Kidney tubule cell (primary cell): ENCODE data around the gene DAAM1.

Source experiments
- DNase-seq: peaks from one replicate; pipeline ENCODE4 v3.0.0-alpha.2; 2018; ENCODE audit warnings: low spot score

Gene DAAM1

GRCh38 chr14:59363531-59364226, 175.2 kb downstream of the DAAM1 start:
- peak; percentile 21 for DNase-seq

DNA sequence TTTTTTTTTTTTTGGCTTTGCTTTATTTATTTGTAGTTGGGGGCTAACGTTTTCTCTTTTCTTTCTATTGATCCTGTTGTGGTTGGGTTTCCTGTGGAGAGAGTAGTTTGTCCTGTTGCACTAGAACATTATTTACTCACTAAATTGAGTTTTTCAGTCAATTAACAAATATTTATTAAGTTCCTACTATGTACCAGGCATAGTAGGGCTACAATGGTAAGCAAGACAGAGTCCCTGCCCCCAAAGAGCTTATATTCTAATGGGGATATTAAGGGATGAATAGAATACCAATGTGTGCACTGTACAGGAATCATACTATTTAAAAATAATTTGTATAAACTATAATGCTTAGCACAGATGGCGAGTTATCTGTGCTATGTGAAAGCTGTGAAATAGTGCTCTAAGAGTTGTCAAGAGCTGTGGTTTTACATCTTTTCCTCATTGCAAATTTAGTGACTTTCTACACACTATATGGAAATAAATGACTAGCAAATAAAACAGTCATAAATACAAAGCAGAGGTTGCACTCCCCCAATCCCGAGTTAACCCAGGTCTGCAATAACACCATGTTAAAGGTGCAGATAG, 181.8 kb downstream of the DAAM1 start:
- no peak for DNase-seq

DNA sequence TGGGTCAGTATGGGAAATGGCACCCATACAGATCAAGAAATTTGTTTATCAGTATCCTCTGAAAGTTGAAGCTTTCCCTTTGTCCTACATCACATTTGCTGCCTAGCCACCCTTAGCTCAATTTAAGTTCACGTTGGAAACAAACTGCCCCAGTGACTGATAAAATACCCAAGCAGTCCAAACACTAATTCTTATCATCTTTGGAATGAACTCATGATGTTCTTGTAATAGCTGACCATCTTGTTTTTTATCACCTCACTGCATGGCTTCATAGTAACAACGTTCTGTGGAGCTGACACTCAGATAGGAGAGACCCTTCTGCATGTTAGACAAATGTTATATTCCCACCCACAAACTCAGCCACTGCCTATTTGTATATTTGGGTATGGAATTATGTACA, 183.3 kb downstream of the DAAM1 start:
- DNase-seq: no peak

GRCh38 chr14:59374048-59374447, 185.6 kb downstream of the DAAM1 start:
- no peak for DNase-seq

- DNase-seq: no peak
Measured at GRCh38 chr14:59376686-59377085, 188.2 kb downstream of the DAAM1 start.

- no peak for DNase-seq
Measured at GRCh38 chr14:59377491-59377890, 189.0 kb downstream of the DAAM1 start.

GRCh38 chr14:59377991-59378601, 189.6 kb downstream of the DAAM1 start:
- no peak for DNase-seq

GRCh38 chr14:59389936-59390335, 201.5 kb downstream of the DAAM1 start:
- no peak for DNase-seq

DNA sequence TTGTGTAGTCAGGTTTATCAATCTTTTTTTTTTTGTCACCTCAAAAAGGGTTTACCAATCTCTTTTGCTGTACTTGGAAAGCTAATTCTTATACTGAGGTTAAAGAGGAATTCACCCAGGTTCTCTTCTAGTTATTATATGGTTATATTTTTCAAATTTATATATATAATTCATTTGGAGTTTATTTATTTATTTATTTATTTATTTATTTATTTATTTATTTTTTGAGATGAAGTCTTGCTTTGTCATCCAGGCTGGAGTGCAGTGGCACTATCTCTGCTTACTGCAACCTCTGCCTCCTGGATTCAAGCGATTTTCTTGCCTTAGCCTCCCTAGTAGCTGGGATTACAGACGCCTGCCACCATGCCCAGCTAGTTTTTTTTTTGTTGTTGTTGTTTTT, 202.9 kb downstream of the DAAM1 start:
- no peak for DNase-seq

DNA sequence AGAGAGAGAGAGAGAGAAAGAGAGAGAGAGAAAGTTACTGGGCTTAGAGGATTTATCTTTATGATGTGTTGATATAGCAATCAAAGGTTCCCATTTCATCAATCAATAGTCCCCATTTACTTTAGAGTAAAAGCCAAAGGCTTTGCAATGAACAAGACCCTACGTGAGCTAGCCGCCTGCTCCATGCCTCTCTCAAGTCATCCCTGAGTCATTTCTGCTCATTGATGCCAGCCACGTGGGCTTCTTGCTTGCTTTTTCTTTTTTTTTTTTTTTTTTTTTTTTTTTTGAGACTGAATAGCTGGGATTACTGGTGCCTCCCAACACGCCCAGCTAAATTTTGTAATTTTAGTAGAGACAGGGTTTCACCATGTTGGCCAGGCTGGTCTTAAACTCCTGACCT, 205.8 kb downstream of the DAAM1 start:
- no peak for DNase-seq

DNA sequence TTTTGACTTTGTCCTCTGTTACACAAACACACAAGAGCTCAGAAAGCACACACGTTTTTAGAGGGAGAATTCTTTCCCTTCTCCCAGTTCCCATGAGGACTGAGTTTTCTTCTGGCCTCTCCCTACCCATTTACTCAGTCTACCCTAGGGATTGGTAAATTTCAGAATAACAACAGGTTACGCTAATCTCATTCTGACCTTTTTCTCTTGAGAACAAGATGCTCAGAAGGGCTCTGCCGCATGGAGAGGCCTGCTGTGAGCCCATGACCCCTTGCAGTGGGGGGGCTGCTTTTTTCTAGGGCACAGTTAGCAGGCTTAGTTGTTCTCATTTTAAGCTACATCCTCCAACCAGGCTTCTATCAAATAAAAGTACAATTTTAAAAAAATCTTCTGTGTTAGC, 207.2 kb downstream of the DAAM1 start:
- DNase-seq: no peak

- DNase-seq: no peak
Measured at GRCh38 chr14:59398841-59399240, 210.4 kb downstream of the DAAM1 start.

DNA sequence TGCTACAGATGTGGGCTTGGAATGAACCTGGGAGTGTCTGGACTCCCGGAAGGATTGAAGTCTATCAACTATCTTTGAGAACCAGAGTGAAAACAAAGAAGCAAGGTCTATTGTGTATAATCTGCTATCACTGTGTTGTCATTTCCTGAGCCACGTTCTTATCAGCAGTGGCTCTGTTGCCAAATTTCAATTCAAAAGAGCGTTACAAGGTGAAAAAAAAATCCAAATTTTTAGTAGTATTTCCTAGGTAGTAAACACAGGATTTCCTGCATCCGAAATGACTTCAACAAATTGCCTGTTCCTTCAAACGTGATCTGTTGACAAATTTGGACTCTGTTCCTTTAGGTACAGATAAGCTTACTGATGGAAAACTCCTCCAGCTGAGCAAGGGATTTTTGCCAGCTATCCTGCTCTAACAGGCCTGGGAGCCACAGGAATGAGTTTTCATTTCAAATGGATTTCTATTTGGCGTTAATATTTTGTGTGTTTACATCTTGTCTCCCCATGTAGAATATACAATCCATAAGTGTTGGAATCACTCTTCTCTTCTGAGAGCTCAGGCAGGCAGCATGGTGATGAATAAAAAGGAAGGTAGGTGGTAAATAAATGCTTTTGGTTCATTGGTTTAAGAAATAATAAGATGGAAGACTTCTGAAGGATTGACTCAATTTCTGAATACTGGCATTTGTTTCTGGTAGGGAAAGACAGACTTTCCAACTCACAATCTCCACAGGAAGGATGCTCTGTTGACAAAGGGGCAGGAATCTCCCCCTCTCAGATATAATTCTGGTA, 218.2 kb downstream of the DAAM1 start:
- DNase-seq: no peak

- peak; percentile 32 for DNase-seq
Measured at GRCh38 chr14:59407246-59408010, 219.0 kb downstream of the DAAM1 start.

DNA sequence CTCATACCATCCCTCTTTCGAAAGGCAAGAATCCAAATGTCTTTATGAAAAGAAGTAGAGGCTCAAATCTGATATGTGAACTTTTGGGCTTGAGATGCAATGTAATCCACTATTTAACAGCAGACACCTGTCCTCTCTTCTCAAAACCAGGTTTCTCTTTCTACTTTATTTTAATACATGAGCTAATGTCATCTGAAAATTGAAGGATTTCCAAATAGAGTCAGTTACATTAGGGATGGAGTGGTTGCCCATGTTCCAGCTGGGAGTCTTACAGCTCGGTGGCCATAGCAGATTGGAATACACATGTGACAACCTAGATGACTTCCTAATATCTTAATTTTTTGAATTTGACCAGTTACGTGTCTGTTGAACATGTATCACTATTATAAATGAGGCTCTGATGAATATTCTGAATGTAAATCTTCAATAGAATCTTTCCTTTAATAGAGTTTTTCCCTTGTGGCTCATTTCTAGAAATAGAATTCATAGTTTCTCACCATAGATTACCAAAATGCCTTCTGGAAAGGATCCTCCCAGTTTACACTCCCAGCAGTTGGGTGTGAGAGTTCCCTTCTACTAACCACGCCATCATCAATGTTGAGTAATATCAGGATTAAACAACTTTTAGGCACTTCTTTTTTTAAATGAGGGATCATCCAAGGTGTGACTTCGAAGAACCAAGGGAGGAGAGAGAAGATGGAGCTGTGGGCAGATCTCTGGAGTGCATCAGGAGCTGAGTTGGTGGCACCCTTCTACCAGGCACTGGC, 227.6 kb downstream of the DAAM1 start:
- no peak for DNase-seq

DNA sequence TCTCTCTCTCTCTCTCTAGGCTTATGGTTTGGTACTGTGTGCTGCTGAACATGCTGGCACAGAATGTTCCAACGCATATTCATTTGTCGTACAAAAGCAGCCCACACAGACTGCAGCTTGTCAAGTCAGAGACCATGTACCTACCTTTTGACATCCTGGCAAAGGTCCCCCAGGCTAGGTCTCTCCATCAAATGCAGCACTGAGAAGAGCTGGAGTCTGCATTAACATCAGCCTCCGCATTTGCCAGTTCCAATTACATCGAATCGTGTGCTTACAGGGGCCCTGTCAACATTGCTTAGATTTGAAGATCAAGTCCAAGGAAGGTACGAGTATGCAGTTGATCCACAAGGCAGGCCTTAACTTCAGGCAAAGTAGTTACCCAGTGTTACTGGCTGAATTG, 228.8 kb downstream of the DAAM1 start:
- DNase-seq: no peak

- no peak for DNase-seq
Measured at GRCh38 chr14:59419303-59419702, 230.8 kb downstream of the DAAM1 start.
